ENCODE results near the gene FGGY.

FGGY gene

DNA sequence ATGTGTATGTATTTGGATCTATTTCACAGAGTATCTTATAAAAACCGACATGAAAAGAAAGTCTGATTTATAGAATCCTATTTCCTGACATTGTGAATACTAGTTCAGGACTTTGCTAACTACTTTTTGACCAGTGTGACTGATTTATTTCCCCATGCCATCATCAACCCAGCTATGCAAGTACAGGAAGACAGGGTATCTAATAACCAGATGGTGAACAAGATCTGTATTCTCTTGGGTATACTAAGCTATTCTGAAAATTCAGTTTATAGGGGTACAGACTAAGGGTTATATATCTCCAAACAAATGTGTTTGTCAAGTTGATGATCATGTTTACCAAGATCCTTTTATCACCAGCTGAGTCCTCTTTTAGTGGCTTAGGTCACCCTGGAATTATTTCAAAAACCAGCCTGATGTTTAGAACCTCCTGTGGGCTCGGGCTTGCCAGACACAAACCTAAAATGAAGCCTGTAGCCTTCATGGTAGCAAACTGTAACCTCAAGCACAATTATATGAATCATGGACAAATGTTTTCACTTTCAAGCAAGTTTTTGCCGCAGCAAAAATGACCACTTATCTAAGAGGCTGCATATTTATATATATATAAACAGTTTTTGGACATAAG is 185.1 kb downstream of the FGGY start:
- no peak for DNase-seq (ENCODE audit: extremely low read depth, low read depth)
- no peak overlapping the region for H3K4me3 ChIP-seq (replicated peaks; ENCODE audit: low read depth, low read length)
- TF ChIP-seq CTCF (IDR thresholded peaks at IDR 0.05; ENCODE audit: low read depth, low read length, missing control alignments), result no peak

DNA sequence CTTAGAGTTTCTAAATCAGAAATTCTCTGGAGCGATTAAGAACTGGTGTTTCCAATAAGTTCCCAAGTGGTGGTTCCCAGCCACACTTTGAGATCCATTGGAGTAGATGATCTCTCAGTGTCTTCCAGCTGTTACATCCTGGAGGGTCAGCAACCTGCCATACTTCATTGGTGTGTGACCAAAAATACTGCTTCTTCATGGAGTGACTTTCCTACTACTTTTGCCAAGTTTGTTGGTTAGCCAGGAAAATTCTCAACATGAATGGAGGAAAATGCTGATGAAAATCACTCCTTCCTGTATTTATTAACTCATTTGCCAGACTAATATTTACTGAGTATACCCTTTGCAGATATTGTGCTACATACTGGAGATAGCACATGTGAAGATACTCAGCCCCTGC is 186.1 kb downstream of the FGGY start:
- H3K4me3 ChIP-seq (replicated peaks; ENCODE audit: low read depth, low read length), result no peak overlapping the region
- no peak for TF ChIP-seq CTCF (IDR thresholded peaks at IDR 0.05; ENCODE audit: low read depth, low read length, missing control alignments)
- no peak for DNase-seq (ENCODE audit: extremely low read depth, low read depth)

DNA sequence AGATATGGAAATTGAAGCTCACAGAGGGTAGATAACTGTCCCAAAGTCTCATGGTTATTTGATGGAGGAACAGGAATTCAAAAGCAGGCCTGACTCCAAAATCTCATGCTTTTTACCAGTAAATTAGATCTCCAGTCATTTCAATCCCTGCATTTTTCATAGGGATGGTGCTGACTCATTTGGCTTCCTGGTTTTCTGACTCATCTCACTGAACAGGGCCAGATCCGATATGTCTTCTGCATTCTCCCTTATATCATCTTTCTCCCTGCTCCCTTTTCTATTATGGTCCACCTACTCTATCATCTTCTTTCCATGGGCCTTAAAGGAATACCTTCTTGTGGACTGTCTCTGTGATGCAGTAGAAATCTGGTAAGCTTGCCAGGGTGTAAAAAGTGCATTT is 187.2 kb downstream of the FGGY start:
- DNase-seq (ENCODE audit: extremely low read depth, low read depth), result peak; percentile 81
- no peak for TF ChIP-seq CTCF (IDR thresholded peaks at IDR 0.05; ENCODE audit: low read depth, low read length, missing control alignments)
- H3K4me3 ChIP-seq (replicated peaks; ENCODE audit: low read depth, low read length), result no peak overlapping the region

- TF ChIP-seq CTCF (IDR thresholded peaks at IDR 0.05; ENCODE audit: low read depth, low read length, missing control alignments), result no peak
- H3K4me3 ChIP-seq (replicated peaks; ENCODE audit: low read depth, low read length), result no peak overlapping the region
- no peak for DNase-seq (ENCODE audit: extremely low read depth, low read depth)
These were observed 188.3 kb downstream of the FGGY start for GRCh38 chr1:59485171-59485570.

- H3K4me3 ChIP-seq (replicated peaks; ENCODE audit: low read depth, low read length), result no peak overlapping the region
- DNase-seq (ENCODE audit: extremely low read depth, low read depth), result no peak
- TF ChIP-seq CTCF (IDR thresholded peaks at IDR 0.05; ENCODE audit: low read depth, low read length, missing control alignments), result no peak
These were observed 189.1 kb downstream of the FGGY start for GRCh38 chr1:59485949-59486348.

- TF ChIP-seq CTCF (IDR thresholded peaks at IDR 0.05; ENCODE audit: low read depth, low read length, missing control alignments), result no peak
- DNase-seq (ENCODE audit: extremely low read depth, low read depth), result no peak
- H3K4me3 ChIP-seq (replicated peaks; ENCODE audit: low read depth, low read length), result no peak overlapping the region
These were observed 189.7 kb downstream of the FGGY start for GRCh38 chr1:59486615-59487014.
